ENCODE results near the gene VWA3B.
"Not testable (repeated sequence)": the region's sequence is repeated elsewhere in the genome, so short reads cannot be mapped to it uniquely, and the experiment has no call there.

- TF ChIP-seq EZH2 (IDR thresholded peaks at IDR 0.05; ENCODE audit: borderline replicate concordance); CTCF (IDR thresholded peaks at IDR 0.05; ENCODE audit: poor library complexity): not testable (repeated sequence)
Measured at GRCh38 chr2:98044730-98045129, 42.2 kb upstream of the VWA3B start.
